ENCODE data around the gene AHCTF1. TPM values are rescaled to one million over a fixed set of nuclear protein-coding genes. Genes with fewer than 3 reads are reported as not detected.

Gene AHCTF1
- total and polyA plus RNA-seq, 7 experiments from 2014 or later: 19.0 to 66.5 (median 53.6) TPM

DNA sequence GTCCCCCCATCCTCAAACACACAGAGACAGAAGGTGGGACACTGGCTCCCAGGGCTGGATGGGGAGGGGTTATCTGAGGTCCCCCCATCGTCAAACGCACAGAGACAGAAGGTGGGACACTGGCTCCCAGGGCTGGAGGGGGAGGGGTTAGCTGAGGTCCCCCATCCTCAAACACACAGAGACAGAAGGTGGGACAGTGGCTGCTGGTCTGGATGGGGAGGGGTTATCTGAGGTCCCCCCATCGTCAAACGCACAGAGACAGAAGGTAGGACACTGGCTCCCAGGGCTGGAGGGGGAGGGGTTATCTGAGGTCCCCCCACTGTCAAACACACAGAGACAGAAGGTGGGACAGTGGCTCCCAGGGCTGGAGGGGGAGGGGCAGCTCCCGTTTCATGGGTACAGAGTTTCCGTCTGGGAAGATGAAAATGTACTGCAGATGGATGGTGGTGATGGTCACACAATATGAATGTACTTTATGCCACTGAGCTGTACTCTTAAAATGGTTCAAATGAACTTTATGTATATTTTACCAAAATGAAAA, 138.3 kb downstream of the AHCTF1 start:
- no peak for ATAC-seq
- intact Hi-C loops (cut with micrococcal nuclease): no loop called here
- H3K4me3 ChIP-seq (ENCODE audit: low read length): no peak overlapping the region
- no peaks in the 10 kb centered on the region for H3K4me1 ChIP-seq (ENCODE audit: control insufficient read depth in 2 of 2, insufficient read depth in 2 of 2, low read length in 2 of 2)
- H3K36me3 ChIP-seq (ENCODE audit: control insufficient read depth in 2 of 3, insufficient read depth in 3 of 3, low read length in 3 of 3): no peaks in the 10 kb centered on the region
- ChIA-PET CTCF (no interaction called here), POLR2A (no interaction called here)
- peaks cover 2 to 8% (median 5%) of the 10 kb centered on the region in 7 donors for H3K4me1 Mint-ChIP-seq
- H3K4me3 Mint-ChIP-seq: no peak overlapping the region
- peaks cover 2 to 33% (median 16%) of the 10 kb centered on the region in 5 donors for H3K27me3 Mint-ChIP-seq
- no peak overlapping the region for H3K27ac ChIP-seq (ENCODE audit: low read depth, low read length)
- no peak for DNase-seq
- H3K36me3 Mint-ChIP-seq: peaks cover 0 to 4% (median 0%) of the 10 kb centered on the region in 5 donors
- H3K27me3 ChIP-seq (ENCODE audit: control insufficient read depth in 2 of 2, insufficient read depth in 2 of 2, low read length in 2 of 2): no peaks in the 10 kb centered on the region
- no peaks in the 10 kb centered on the region for H3K9me3 ChIP-seq (ENCODE audit: control insufficient read depth in 2 of 3, low read length in 3 of 3)
- H3K9me3 Mint-ChIP-seq: peaks cover 0 to 3% (median 0%) of the 10 kb centered on the region in 11 donors
- H3K27ac Mint-ChIP-seq: no peak overlapping the region

- no peak for DNase-seq
- no peaks in the 10 kb centered on the region for H3K36me3 ChIP-seq (ENCODE audit: control insufficient read depth in 2 of 3, insufficient read depth in 3 of 3, low read length in 3 of 3)
- Mint-ChIP-seq H3K4me3 (no peak overlapping the region), H3K36me3 (peaks cover 0 to 4% (median 0%) of the 10 kb centered on the region in 5 donors), H3K9me3 (peaks cover 0 to 3% (median 0%) of the 10 kb centered on the region in 11 donors), H3K27me3 (peaks cover 2 to 33% (median 12%) of the 10 kb centered on the region in 5 donors), H3K27ac (peak overlapping the region in 1 of 9 donors; percentile 61), H3K4me1 (peaks cover 2 to 9% (median 5%) of the 10 kb centered on the region in 7 donors)
- no peaks in the 10 kb centered on the region for H3K27me3 ChIP-seq (ENCODE audit: control insufficient read depth in 2 of 2, insufficient read depth in 2 of 2, low read length in 2 of 2)
- CTCF ChIA-PET: no interaction called here
- intact Hi-C loops (cut with micrococcal nuclease): no loop called here
- no peak overlapping the region for H3K27ac ChIP-seq (ENCODE audit: low read depth, low read length)
- ATAC-seq: no peak
- H3K9me3 ChIP-seq (ENCODE audit: control insufficient read depth in 2 of 3, low read length in 3 of 3): no peaks in the 10 kb centered on the region
- no peak overlapping the region for H3K4me3 ChIP-seq (ENCODE audit: low read length)
- no peaks in the 10 kb centered on the region for H3K4me1 ChIP-seq (ENCODE audit: control insufficient read depth in 2 of 2, insufficient read depth in 2 of 2, low read length in 2 of 2)
- POLR2A ChIA-PET: no interaction called here
Measured at GRCh38 chr1:246792603-246793002, 139.1 kb downstream of the AHCTF1 start.

DNA sequence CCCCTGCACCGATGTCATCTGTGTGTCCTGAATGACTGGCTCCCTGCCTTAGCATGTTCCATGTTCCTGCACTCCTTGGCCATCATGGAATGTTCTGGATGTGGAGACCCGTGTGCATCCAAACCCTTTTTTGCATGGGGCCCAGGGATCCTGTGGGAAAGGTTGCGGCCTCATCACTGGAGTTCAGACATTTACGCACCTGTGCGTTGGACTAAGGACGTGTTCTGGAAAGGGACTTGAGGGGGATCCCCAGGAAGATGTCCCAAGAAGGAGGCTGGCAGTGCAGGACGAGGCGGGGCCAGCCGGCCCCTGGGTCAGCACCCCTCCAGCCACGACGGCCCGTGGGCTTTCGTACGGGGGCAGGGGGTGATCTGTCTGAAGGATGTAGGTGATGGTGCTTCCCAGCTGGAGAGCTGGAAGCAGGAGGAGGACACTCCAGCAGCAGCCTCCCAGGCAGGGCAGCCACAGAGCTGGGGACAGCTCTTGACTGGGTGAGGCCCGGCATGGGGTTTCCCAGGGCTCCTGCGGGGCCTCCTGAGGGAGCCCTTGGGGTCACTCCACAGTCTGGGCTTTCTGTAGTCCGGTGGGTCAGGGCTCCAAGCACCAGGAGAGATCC, 140.3 kb downstream of the AHCTF1 start:
- no peak overlapping the region for H3K27ac Mint-ChIP-seq
- peaks cover 0 to 3% (median 0%) of the 10 kb centered on the region in 11 donors for H3K9me3 Mint-ChIP-seq
- H3K9me3 ChIP-seq (ENCODE audit: control insufficient read depth in 2 of 3, low read length in 3 of 3): no peaks in the 10 kb centered on the region
- no peak for DNase-seq
- H3K4me3 Mint-ChIP-seq: no peak overlapping the region
- H3K27ac ChIP-seq (ENCODE audit: low read depth, low read length): no peak overlapping the region
- no peak for ATAC-seq
- H3K4me3 ChIP-seq (ENCODE audit: low read length): no peak overlapping the region
- peaks cover 0 to 4% (median 0%) of the 10 kb centered on the region in 5 donors for H3K36me3 Mint-ChIP-seq
- no peaks in the 10 kb centered on the region for H3K4me1 ChIP-seq (ENCODE audit: control insufficient read depth in 2 of 2, insufficient read depth in 2 of 2, low read length in 2 of 2)
- H3K27me3 Mint-ChIP-seq: peaks cover 2 to 33% (median 12%) of the 10 kb centered on the region in 5 donors
- peaks cover 2 to 11% (median 5%) of the 10 kb centered on the region in 7 donors for H3K4me1 Mint-ChIP-seq
- no peaks in the 10 kb centered on the region for H3K27me3 ChIP-seq (ENCODE audit: control insufficient read depth in 2 of 2, insufficient read depth in 2 of 2, low read length in 2 of 2)
- ChIA-PET POLR2A (no interaction called here), CTCF (no interaction called here)
- intact Hi-C loops (cut with micrococcal nuclease): no loop called here
- no peaks in the 10 kb centered on the region for H3K36me3 ChIP-seq (ENCODE audit: control insufficient read depth in 2 of 3, insufficient read depth in 3 of 3, low read length in 3 of 3)

GRCh38 chr1:246790833-246791232, 140.9 kb downstream of the AHCTF1 start:
- H3K27me3 ChIP-seq (ENCODE audit: control insufficient read depth in 2 of 2, insufficient read depth in 2 of 2, low read length in 2 of 2): no peaks in the 10 kb centered on the region
- intact Hi-C loops (cut with micrococcal nuclease): no loop called here
- no peaks in the 10 kb centered on the region for H3K9me3 ChIP-seq (ENCODE audit: control insufficient read depth in 2 of 3, low read length in 3 of 3)
- peaks cover 0 to 3% (median 0%) of the 10 kb centered on the region in 11 donors for H3K9me3 Mint-ChIP-seq
- no peak overlapping the region for H3K4me3 ChIP-seq (ENCODE audit: low read length)
- ATAC-seq (no peak), DNase-seq (no peak)
- H3K4me1 Mint-ChIP-seq: peaks cover 2 to 13% (median 5%) of the 10 kb centered on the region in 7 donors
- no peak overlapping the region for H3K27ac Mint-ChIP-seq
- H3K36me3 Mint-ChIP-seq: peaks cover 0 to 4% (median 0%) of the 10 kb centered on the region in 5 donors
- H3K27me3 Mint-ChIP-seq: peaks cover 2 to 33% (median 12%) of the 10 kb centered on the region in 5 donors
- no peaks in the 10 kb centered on the region for H3K36me3 ChIP-seq (ENCODE audit: control insufficient read depth in 2 of 3, insufficient read depth in 3 of 3, low read length in 3 of 3)
- H3K4me3 Mint-ChIP-seq: no peak overlapping the region
- H3K27ac ChIP-seq (ENCODE audit: low read depth, low read length): no peak overlapping the region
- ChIA-PET POLR2A (no interaction called here), CTCF (no interaction called here)
- H3K4me1 ChIP-seq (ENCODE audit: control insufficient read depth in 2 of 2, insufficient read depth in 2 of 2, low read length in 2 of 2): no peaks in the 10 kb centered on the region

DNA sequence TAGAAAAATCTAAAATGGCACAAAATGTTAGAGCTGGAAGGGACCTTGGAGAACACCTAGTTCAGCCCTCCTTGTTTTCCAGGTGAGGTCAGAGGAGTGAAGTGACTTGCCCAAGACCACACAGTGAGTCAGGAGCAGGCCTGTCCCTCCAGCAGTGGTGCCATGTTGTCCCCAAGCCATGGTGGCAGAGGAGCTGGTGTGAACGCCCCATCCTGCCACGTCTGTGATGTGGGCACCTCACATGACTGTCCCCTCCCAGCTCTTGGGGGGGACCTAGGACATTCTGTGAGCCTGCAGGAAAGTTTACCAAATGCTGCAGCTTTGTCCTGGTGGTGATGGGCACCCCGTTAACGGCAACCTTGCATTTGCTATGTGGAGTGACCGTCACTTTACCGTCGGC, 141.4 kb downstream of the AHCTF1 start:
- Mint-ChIP-seq H3K4me1 (peaks cover 2 to 13% (median 5%) of the 10 kb centered on the region in 7 donors), H3K27me3 (peaks cover 2 to 33% (median 12%) of the 10 kb centered on the region in 5 donors), H3K36me3 (peaks cover 0 to 4% (median 0%) of the 10 kb centered on the region in 5 donors), H3K9me3 (peaks cover 0 to 3% (median 0%) of the 10 kb centered on the region in 11 donors), H3K4me3 (no peak overlapping the region), H3K27ac (no peak overlapping the region)
- Histone ChIP-seq H3K27me3 (ENCODE audit: control insufficient read depth in 2 of 2, insufficient read depth in 2 of 2, low read length in 2 of 2) (no peaks in the 10 kb centered on the region), H3K4me1 (ENCODE audit: control insufficient read depth in 2 of 2, insufficient read depth in 2 of 2, low read length in 2 of 2) (no peaks in the 10 kb centered on the region), H3K27ac (ENCODE audit: low read depth, low read length) (no peak overlapping the region), H3K9me3 (ENCODE audit: control insufficient read depth in 2 of 3, low read length in 3 of 3) (no peaks in the 10 kb centered on the region), H3K36me3 (ENCODE audit: control insufficient read depth in 2 of 3, insufficient read depth in 3 of 3, low read length in 3 of 3) (no peaks in the 10 kb centered on the region), H3K4me3 (ENCODE audit: low read length) (no peak overlapping the region)
- DNase-seq: no peak
- intact Hi-C loops (cut with micrococcal nuclease): no loop called here
- no peak for ATAC-seq
- ChIA-PET POLR2A (no interaction called here), CTCF (no interaction called here)

DNA sequence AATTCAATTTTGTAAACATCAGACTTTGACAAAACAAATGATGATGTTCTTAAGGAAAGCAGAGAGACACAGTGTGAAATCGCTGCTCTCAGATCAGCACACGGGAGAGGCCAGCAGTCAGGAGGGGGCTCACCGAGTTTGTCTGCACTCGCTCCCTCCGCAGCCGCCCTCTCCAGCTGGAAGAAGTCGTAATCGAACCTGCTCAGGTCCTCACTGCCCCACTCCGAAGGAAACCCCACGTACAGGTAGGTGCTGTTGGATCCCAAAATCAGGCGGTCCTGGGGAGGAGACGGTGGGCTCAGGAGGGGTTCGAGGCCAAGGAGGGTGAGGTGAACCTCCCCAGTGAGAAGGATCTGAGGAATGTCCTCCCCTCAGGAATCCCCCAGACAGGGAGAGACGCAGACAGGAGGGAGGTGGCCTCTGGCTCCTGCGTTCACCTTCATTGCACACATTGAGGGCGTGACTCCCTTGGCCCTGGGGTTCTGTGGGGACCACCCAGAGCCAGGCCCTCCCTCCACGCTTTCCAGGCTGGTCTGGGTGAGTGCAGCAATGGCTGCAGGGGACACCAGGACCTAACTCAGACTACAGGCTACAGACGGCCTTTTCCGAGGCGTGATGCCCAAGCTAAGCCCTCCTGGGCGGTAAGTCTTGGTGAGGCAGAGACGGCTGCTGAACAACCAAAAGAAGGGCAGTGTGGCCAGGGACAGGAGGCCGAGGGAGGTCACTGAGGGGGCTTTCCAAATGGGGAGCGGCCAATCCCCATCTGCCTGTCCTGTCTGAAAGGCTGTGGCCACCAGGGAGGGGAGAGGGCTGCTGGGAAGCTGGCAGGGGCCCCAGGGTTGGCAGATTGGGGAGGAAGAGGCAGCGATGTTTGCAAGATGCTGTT, 142.1 kb downstream of the AHCTF1 start:
- POLR2A ChIA-PET: no interaction called here
- Mint-ChIP-seq H3K27ac (peak overlapping the region in 3 of 9 donors; percentile 8 to 53 (median 22)), H3K27me3 (peaks cover 2 to 33% (median 12%) of the 10 kb centered on the region in 5 donors), H3K36me3 (peaks cover 0 to 4% (median 0%) of the 10 kb centered on the region in 5 donors), H3K4me1 (peaks cover 6 to 20% (median 10%) of the 10 kb centered on the region in 7 donors), H3K9me3 (peaks cover 0 to 3% (median 0%) of the 10 kb centered on the region in 11 donors), H3K4me3 (peak overlapping the region in 7 of 10 donors; percentile 18 to 71 (median 37))
- DNase-seq (no peak), ATAC-seq (no peak)
- Histone ChIP-seq H3K27ac (ENCODE audit: low read depth, low read length) (no peak overlapping the region), H3K36me3 (ENCODE audit: control insufficient read depth in 2 of 3, insufficient read depth in 3 of 3, low read length in 3 of 3) (no peaks in the 10 kb centered on the region), H3K4me3 (ENCODE audit: low read length) (no peak overlapping the region), H3K27me3 (ENCODE audit: control insufficient read depth in 2 of 2, insufficient read depth in 2 of 2, low read length in 2 of 2) (no peaks in the 10 kb centered on the region), H3K9me3 (ENCODE audit: control insufficient read depth in 2 of 3, low read length in 3 of 3) (no peaks in the 10 kb centered on the region), H3K4me1 (ENCODE audit: control insufficient read depth in 2 of 2, insufficient read depth in 2 of 2, low read length in 2 of 2) (no peaks in the 10 kb centered on the region)
- CTCF ChIA-PET: no interaction called here
- intact Hi-C loops (cut with micrococcal nuclease): loop anchor here in 1 of 2 donors (10.0 kb wide), 1 partner anchor 55 kb away; no protein-coding TSS in a partner anchor

All from naive thymus-derived CD4-positive, alpha-beta T cell (primary cell).